NCI-H2171 (cell line): Measurements from ENCODE around the gene GPX7.

ENCODE experiments used
- DNase-seq: peaks from one replicate; lab custom pipeline; 2025; lab: John Stamatoyannopoulos, UW

Gene GPX7

GRCh38 chr1:52588027-52588426 is 14.1 kb upstream of the GPX7 start:
- no peak for DNase-seq

- DNase-seq = no peak
These were observed 13.6 kb upstream of the GPX7 start for GRCh38 chr1:52588535-52588934.

GRCh38 chr1:52590266-52590665 is 11.9 kb upstream of the GPX7 start:
- no peak for DNase-seq

GRCh38 chr1:52592637-52593323 is 9.4 kb upstream of the GPX7 start:
- no peak for DNase-seq

GRCh38 chr1:52593495-52593894 is 8.7 kb upstream of the GPX7 start:
- DNase-seq = no peak

GRCh38 chr1:52595061-52595460 is 7.1 kb upstream of the GPX7 start:
- no peak for DNase-seq

- no peak for DNase-seq
These were observed 4.3 kb upstream of the GPX7 start for GRCh38 chr1:52597912-52598311.

- DNase-seq = no peak
These were observed 3.4 kb upstream of the GPX7 start for GRCh38 chr1:52598729-52599128.

- DNase-seq = no peak
These were observed 2.9 kb upstream of the GPX7 start for GRCh38 chr1:52599236-52599635.

- DNase-seq = no peak
These were observed 1.5 kb upstream of the GPX7 start for GRCh38 chr1:52600533-52601179.

GRCh38 chr1:52601519-52601918 is 652 bp upstream of the GPX7 start:
- no peak for DNase-seq

GRCh38 chr1:52602856-52603600 is 857 bp downstream of the GPX7 start:
- DNase-seq = no peak

GRCh38 chr1:52603630-52604029 is 1.5 kb downstream of the GPX7 start:
- DNase-seq = no peak

GRCh38 chr1:52604063-52604770 is 2.0 kb downstream of the GPX7 start:
- DNase-seq = no peak

- DNase-seq = no peak
These were observed 11.6 kb downstream of the GPX7 start for GRCh38 chr1:52613636-52614373.

GRCh38 chr1:52614671-52615070 is 12.5 kb downstream of the GPX7 start:
- DNase-seq = no peak

- no peak for DNase-seq
These were observed 13.4 kb downstream of the GPX7 start for GRCh38 chr1:52615489-52616042.

- no peak for DNase-seq
These were observed 19.8 kb downstream of the GPX7 start for GRCh38 chr1:52621950-52622349.

GRCh38 chr1:52623812-52624211 is 21.6 kb downstream of the GPX7 start:
- no peak for DNase-seq

GRCh38 chr1:52627028-52627427 is 24.9 kb downstream of the GPX7 start:
- no peak for DNase-seq

GRCh38 chr1:52628614-52629324 is 26.6 kb downstream of the GPX7 start:
- DNase-seq = no peak
